Activated CD4-positive, alpha-beta memory T cell treated with anti-CD3 and anti-CD28 coated beads for 36 hours (primary cell): ENCODE measurements around the gene TMC7. TPM values are rescaled to one million over a fixed set of nuclear protein-coding genes. Genes with fewer than 3 reads are reported as not detected.

Experiments used
- CTCF ChIA-PET: fragments of 350-600 bp; sonication (Branson Sonifier 250); formaldehyde crosslinking; loops from one replicate; lab custom pipeline; 2021; ENCODE audit warnings: antibody characterized with exemption, inconsistent platforms; lab: Charles Lee
- POLR2A ChIA-PET: fragments of 350-600 bp; sonication (Branson Sonifier 250); formaldehyde crosslinking; loops from one replicate; lab custom pipeline; 2021; ENCODE audit warnings: antibody characterized with exemption; lab: Charles Lee
- DNase-seq: peaks from one replicate; pipeline ENCODE4 v3.0.0-alpha.2; 2020
- H3K27ac Mint-ChIP-seq: one replicate; pipeline ENCODE4 v1.8.0; 2021; ENCODE audit warnings: mixed read lengths
- H3K27me3 Mint-ChIP-seq: one replicate; pipeline ENCODE4 v1.8.0; 2021; ENCODE audit warnings: mixed read lengths
- H3K36me3 Mint-ChIP-seq: one replicate; pipeline ENCODE4 v1.8.0; 2021; ENCODE audit warnings: mixed read lengths
- H3K4me1 Mint-ChIP-seq: one replicate; pipeline ENCODE4 v1.8.0; 2021; ENCODE audit warnings: low read depth, mixed read lengths
- H3K4me3 Mint-ChIP-seq: one replicate; pipeline ENCODE4 v1.8.0; 2021; ENCODE audit warnings: mild to moderate bottlenecking, mixed read lengths
- H3K9me3 Mint-ChIP-seq: one replicate; pipeline ENCODE4 v1.8.0; 2021; ENCODE audit warnings: mixed read lengths
- intact Hi-C: fragments of 100-400 bp; cut with micrococcal nuclease; formaldehyde crosslinking; loops from one replicate; pipeline ENCODE4 v1.15.1; 2023
- total RNA-seq, 2 experiments: library from RNA; stranded (reverse); gene quantifications; one replicate each; pipeline ENCODE4 v1.2.3, GENCODE V29; 2021

Gene TMC7
- total RNA-seq, 2 experiments from 2014 or later: not detected

- CTCF ChIA-PET: interaction anchor here (2.5 kb wide), 1 partner anchor 25 kb away, joined by 11 read pairs; no protein-coding TSS in a partner anchor
- no peaks in the 10 kb centered on the region for H3K36me3 Mint-ChIP-seq
These were observed 127.0 kb downstream of the TMC7 start for GRCh38 chr16:19110537-19111360.

GRCh38 chr16:19112099-19112407 lies 128.3 kb downstream of the TMC7 start:
- intact Hi-C loops: no loop called here
- H3K4me3 Mint-ChIP-seq: no peak overlapping the region
- POLR2A ChIA-PET: no interaction called here
- CTCF ChIA-PET: interaction anchor here (1.0 to 2.5 kb wide), 2 partner anchors 26 to 391 kb away, joined by 4 to 11 read pairs; no protein-coding TSS in a partner anchor
- peaks cover 15% of the 10 kb centered on the region for H3K4me1 Mint-ChIP-seq
- DNase-seq: no peak
- H3K27me3 Mint-ChIP-seq: peaks cover 21% of the 10 kb centered on the region
- H3K36me3 Mint-ChIP-seq: no peaks in the 10 kb centered on the region
- no peak overlapping the region for H3K27ac Mint-ChIP-seq
- H3K9me3 Mint-ChIP-seq: no peaks in the 10 kb centered on the region

More at GRCh38 chr16:19110537-19111360, 127.0 kb downstream of the TMC7 start:
- Mint-ChIP-seq H3K4me1 (peaks cover 13% of the 10 kb centered on the region), H3K27ac (no peak overlapping the region), H3K27me3 (peaks cover 23% of the 10 kb centered on the region), H3K4me3 (no peak overlapping the region), H3K9me3 (no peaks in the 10 kb centered on the region)
- intact Hi-C loops: no loop called here
- POLR2A ChIA-PET: no interaction called here
- DNase-seq: no peak

Other genes starting within 250 kb of the TMC7 start
- 1,000 to 10,000 TPM; 2,060 to 2,087 TPM for gene RPS15A, start 193.6 kb upstream of the TMC7 start, total RNA-seq
- gene ARL6IP1, start 182.4 kb upstream of the TMC7 start, total RNA-seq: 100 to 1,000 TPM; 110 to 125 TPM
- 10 to 100 TPM; 85.1 to 91.8 TPM for gene SMG1, start 57.5 kb upstream of the TMC7 start, total RNA-seq
- 10 to 100 TPM; 14.1 to 15.2 TPM for gene COQ7, start 83.7 kb downstream of the TMC7 start, total RNA-seq
- 1 to 10 TPM; 8.9 to 9.7 TPM for gene ITPRIPL2, start 130.0 kb downstream of the TMC7 start, total RNA-seq
- gene SYT17, start 184.3 kb downstream of the TMC7 start, total RNA-seq: under 1 TPM in 1 of 2 experiments, not detected in 1; 0.10 TPM